SKM-1 (cell line): ENCODE data around the gene HMGB3.
"Not testable (repeated sequence)": the region's sequence is repeated elsewhere in the genome, so short reads cannot be mapped to it uniquely, and the experiment has no call there.

Source experiments
- DNase-seq: peaks from one replicate; lab custom pipeline; 2025; ENCODE audit not compliant: unreplicated experiment; lab: John Stamatoyannopoulos, UW

Gene HMGB3

GRCh38 chrX:150977411-150978162, 5.5 kb upstream of the HMGB3 start:
- no peak for DNase-seq

- no peak for DNase-seq
Measured at GRCh38 chrX:150980186-150980585, 2.9 kb upstream of the HMGB3 start.

GRCh38 chrX:150980711-150981110, 2.4 kb upstream of the HMGB3 start:
- no peak for DNase-seq

GRCh38 chrX:150982235-150982787, 824 bp upstream of the HMGB3 start:
- DNase-seq, result no peak

GRCh38 chrX:150983521-150984168, 510 bp downstream of the HMGB3 start:
- DNase-seq, result no peak

GRCh38 chrX:150984169-150984824, 1.2 kb downstream of the HMGB3 start:
- DNase-seq, result no peak

GRCh38 chrX:150987687-150988086, 4.6 kb downstream of the HMGB3 start:
- not testable (repeated sequence) for DNase-seq

GRCh38 chrX:150989420-150989819, 6.3 kb downstream of the HMGB3 start:
- DNase-seq, result no peak

- no peak for DNase-seq
Measured at GRCh38 chrX:150990910-150991309, 7.8 kb downstream of the HMGB3 start.

- no peak for DNase-seq
Measured at GRCh38 chrX:151000861-151001331, 17.8 kb downstream of the HMGB3 start.

- DNase-seq, result no peak
Measured at GRCh38 chrX:151004085-151004484, 20.9 kb downstream of the HMGB3 start.

- DNase-seq, result no peak
Measured at GRCh38 chrX:151006410-151007109, 23.4 kb downstream of the HMGB3 start.

- no peak for DNase-seq
Measured at GRCh38 chrX:151009582-151009981, 26.4 kb downstream of the HMGB3 start.

- no peak for DNase-seq
Measured at GRCh38 chrX:151013164-151013743, 30.1 kb downstream of the HMGB3 start.

- DNase-seq, result no peak
Measured at GRCh38 chrX:151015684-151016083, 32.5 kb downstream of the HMGB3 start.

GRCh38 chrX:151019856-151020255, 36.7 kb downstream of the HMGB3 start:
- no peak for DNase-seq

- DNase-seq, result no peak
Measured at GRCh38 chrX:151030845-151031244, 47.7 kb downstream of the HMGB3 start.

- DNase-seq, result no peak
Measured at GRCh38 chrX:151031391-151031975, 48.3 kb downstream of the HMGB3 start.

GRCh38 chrX:151039351-151039750, 56.2 kb downstream of the HMGB3 start:
- no peak for DNase-seq
